ENCODE data around the gene OCA2. TPM values are rescaled to one million over a fixed set of nuclear protein-coding genes. Genes with fewer than 3 reads are reported as not detected.

The OCA2 gene
- total and polyA plus RNA-seq, 2 experiments from 2014 or later, result 0.49 to 0.63 TPM

- H3K9me3 ChIP-seq (ENCODE audit: low read depth), result no peaks in the 10 kb centered on the region
- H3K4me3 ChIP-seq, result no peak overlapping the region
- TF ChIP-seq CTCF (IDR thresholded peaks at IDR 0.05; ENCODE audit: low read depth, low read length), result no peak
- H3K4me1 ChIP-seq (ENCODE audit: low read depth), result peaks cover 11% of the 10 kb centered on the region
- H3K27ac ChIP-seq, result no peak overlapping the region
- no peaks in the 10 kb centered on the region for H3K36me3 ChIP-seq
- no peaks in the 10 kb centered on the region for H3K27me3 ChIP-seq
- no peak for DNase-seq (ENCODE audit: low read depth in 1 of 2, low spot score in 1 of 2)
These were observed 264.4 kb downstream of the OCA2 start for GRCh38 chr15:27834684-27835083.

GRCh38 chr15:27833974-27834373 lies 265.1 kb downstream of the OCA2 start:
- Histone ChIP-seq H3K4me1 (ENCODE audit: low read depth) (peaks cover 4% of the 10 kb centered on the region), H3K27me3 (no peaks in the 10 kb centered on the region), H3K9me3 (ENCODE audit: low read depth) (no peaks in the 10 kb centered on the region), H3K27ac (no peak overlapping the region), H3K36me3 (no peaks in the 10 kb centered on the region), H3K4me3 (no peak overlapping the region)
- no peak for TF ChIP-seq CTCF (IDR thresholded peaks at IDR 0.05; ENCODE audit: low read depth, low read length)
- DNase-seq (ENCODE audit: low read depth in 1 of 2, low spot score in 1 of 2), result no peak

- Histone ChIP-seq H3K4me3 (no peak overlapping the region), H3K27ac (no peak overlapping the region), H3K27me3 (no peaks in the 10 kb centered on the region), H3K9me3 (ENCODE audit: low read depth) (no peaks in the 10 kb centered on the region), H3K4me1 (ENCODE audit: low read depth) (no peaks in the 10 kb centered on the region), H3K36me3 (no peaks in the 10 kb centered on the region)
- DNase-seq (ENCODE audit: low read depth in 1 of 2, low spot score in 1 of 2), result no peak
- TF ChIP-seq CTCF (IDR thresholded peaks at IDR 0.05; ENCODE audit: low read depth, low read length), result no peak
These were observed 265.9 kb downstream of the OCA2 start for GRCh38 chr15:27833178-27833577.

- H3K27me3 ChIP-seq, result no peaks in the 10 kb centered on the region
- no peak for TF ChIP-seq CTCF (IDR thresholded peaks at IDR 0.05; ENCODE audit: low read depth, low read length)
- no peak for DNase-seq (ENCODE audit: low read depth in 1 of 2, low spot score in 1 of 2)
- no peak overlapping the region for H3K27ac ChIP-seq
- H3K4me3 ChIP-seq, result no peak overlapping the region
- H3K9me3 ChIP-seq (ENCODE audit: low read depth), result no peaks in the 10 kb centered on the region
- H3K4me1 ChIP-seq (ENCODE audit: low read depth), result no peaks in the 10 kb centered on the region
- no peaks in the 10 kb centered on the region for H3K36me3 ChIP-seq
These were observed 266.9 kb downstream of the OCA2 start for GRCh38 chr15:27832237-27832596.

GRCh38 chr15:27831384-27832236 lies 267.5 kb downstream of the OCA2 start:
- TF ChIP-seq CTCF (IDR thresholded peaks at IDR 0.05; ENCODE audit: low read depth, low read length), result no peak
- Histone ChIP-seq H3K4me3 (no peak overlapping the region), H3K9me3 (ENCODE audit: low read depth) (no peaks in the 10 kb centered on the region), H3K36me3 (no peaks in the 10 kb centered on the region), H3K27me3 (no peaks in the 10 kb centered on the region), H3K27ac (no peak overlapping the region), H3K4me1 (ENCODE audit: low read depth) (no peaks in the 10 kb centered on the region)
- peak in 1 of 2 donors; percentile 58 for DNase-seq (ENCODE audit: low read depth in 1 of 2, low spot score in 1 of 2)

Measured in cardiac muscle cell (in vitro differentiated cells and primary cell).